T1000 (cell line): ENCODE measurements around the gene SP2.

Experiments
- DNase-seq: peaks from one replicate; lab custom pipeline; 2025; ENCODE audit warnings: mixed read lengths; lab: John Stamatoyannopoulos, UW

Gene SP2

DNA sequence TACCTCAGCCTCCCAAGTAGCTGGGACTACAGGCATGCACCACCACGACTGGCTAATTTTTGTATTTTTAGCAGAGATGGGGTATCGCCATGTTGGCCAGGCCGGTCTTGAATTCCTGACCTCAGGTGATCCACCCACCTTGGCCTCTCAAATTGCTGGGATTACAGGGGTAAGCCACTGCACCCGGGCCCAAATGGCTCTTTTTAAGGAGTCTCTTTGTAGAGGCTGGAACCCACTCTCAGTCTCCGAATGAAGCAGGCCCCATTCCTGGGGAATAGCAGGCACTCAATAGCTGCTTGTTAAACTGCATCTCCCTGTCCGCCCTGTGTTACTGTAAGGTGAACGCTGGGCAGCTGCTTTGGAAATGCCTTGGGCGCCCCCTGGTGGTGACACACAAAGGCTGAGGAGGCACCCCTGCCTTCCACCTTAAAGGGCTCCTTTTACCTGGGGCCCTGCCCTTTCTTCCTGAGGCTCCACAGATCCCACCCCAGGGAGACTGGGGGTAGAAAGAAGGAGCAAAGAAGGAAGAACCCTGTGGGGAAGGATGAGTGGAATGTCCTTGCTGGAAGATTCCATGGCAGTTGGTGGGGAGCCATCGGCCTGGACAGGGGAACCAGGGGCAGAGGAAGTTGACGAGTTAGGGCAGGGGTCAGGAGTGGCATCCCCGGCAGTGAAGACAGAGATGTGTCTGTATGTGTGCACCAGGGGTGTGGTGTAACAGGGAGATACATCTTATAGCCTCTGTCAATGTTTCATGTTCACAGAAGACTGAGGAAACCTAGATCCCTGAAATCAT lies 6.1 kb upstream of the SP2 start:
- DNase-seq = peak; percentile 71

DNA sequence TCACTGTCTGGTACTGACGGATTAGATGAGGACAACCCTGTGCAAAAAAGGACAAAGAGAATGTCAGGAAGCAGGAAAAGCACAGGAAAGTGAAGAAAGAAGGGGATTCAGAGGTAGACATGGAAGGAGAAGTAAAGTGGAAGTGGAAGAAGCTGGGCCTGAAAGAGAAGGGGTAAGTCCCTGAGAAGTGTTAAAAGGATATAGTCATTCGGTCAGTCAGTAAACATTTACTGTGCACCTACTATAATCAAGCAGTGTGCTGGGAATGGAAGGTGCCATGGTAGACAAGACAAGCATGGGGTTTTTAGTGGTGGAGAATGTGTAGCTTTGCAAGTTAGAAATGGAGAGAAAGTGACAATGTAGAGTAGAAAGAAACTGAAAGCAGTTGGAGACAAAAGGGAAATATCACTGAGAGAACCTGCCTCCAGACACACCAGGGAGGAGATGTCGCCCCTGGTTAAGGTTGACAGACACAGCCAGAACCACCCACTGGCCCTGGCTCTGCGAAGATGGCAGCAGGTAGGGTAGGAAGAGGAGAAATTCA lies 4.4 kb upstream of the SP2 start:
- no peak for DNase-seq

DNA sequence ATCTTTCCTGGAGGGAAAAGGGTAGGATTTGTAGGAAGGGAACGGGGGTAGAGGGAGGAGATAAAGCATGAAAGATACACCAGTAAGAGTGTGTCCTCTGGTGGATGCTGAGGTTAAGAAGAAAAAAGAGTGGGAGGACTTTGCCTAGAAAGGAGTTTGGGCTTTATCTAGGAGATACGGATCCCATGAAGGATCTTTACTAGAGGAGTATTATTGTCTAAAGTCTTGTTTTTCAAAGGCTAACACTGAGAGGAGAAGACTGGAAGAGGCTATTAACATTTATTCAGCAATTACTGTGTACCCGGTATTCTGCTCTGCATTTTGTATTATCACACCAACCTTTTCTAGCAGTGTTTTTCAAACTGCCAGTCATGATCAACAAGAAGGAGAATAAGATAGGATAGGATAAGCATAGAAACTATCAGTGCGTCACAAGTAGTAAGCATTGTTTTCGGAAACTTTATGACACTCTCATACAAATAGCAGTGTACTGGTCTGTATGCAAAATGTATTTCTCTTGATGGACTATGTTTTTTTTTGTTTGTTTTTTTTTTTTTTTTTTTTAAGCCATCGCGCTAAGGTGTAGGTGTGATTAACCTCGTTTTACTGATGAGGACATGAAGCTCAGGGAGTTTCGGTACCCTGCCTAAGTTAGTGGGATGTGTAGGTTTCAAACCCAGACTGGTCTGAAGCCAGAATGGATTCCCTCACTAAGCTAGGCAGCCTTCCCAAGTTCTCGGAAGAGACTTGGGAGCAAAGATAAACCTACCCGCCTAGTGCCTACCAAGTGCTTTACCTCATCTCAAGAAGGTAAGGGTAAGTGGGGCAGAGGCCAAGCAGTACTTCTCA lies 1.3 kb upstream of the SP2 start:
- no peak for DNase-seq

DNA sequence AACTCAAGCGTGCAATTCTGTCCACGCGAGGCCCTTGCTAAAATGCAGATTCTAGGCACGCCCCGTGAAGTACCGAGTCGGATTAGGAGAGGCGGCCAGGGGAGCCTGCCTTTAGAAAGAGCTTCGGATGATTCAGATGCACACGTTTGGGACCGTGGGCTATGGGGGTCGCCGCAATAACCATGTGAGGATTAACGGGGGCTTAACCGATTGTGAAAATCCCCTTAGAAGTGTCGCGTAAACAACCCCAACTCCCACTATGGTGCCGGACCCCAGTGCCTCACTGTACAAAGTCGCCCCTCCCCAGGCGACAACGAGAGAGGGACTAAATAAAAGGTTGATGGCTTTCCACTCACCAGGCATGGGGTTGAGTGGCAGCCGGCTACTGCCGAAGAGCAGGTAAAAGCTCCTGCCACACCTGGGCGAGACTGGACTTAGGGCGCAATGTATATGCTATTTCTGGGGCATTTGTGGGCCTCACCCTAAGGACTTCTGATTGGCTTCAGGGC lies 635 bp upstream of the SP2 start:
- no peak for DNase-seq

DNA sequence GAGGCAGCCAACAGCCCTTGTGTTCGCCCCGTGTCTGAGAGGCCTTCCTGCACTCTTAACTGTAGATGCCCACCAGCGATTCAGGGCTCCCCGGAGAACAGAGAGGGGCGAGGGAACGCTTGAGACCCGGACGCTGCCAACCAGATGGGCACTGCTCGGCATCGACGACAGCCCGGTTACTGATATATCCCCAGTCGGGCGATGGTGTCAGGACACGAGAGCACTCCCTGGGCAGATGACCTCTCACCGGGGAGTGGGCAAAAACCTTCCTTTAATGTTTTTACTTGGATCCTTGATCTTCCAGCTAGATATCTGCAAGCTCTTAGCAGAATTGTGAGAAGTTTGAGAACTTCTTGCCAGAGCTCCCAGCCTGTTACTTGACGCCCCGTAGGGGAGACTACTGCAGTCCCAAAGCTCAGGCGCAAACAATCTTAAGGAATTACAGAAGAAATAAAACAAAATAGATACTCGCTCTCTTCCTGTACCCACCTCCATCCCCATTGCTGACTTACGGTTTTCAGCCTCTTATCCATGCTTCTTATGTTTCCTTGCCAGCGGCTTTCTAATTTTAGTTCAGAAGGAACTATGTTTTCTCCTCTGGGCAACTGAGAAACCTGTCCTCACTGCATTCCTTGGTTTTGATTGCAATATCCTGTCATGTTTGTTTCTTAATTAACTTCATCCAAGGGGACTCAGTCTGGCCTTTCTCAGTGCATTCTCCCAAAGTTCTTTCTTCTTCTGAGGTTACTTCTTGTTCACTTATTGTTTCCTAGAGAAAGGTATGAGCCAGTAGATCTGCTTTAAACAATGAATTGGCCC lies 845 bp downstream of the SP2 start:
- DNase-seq = no peak

DNA sequence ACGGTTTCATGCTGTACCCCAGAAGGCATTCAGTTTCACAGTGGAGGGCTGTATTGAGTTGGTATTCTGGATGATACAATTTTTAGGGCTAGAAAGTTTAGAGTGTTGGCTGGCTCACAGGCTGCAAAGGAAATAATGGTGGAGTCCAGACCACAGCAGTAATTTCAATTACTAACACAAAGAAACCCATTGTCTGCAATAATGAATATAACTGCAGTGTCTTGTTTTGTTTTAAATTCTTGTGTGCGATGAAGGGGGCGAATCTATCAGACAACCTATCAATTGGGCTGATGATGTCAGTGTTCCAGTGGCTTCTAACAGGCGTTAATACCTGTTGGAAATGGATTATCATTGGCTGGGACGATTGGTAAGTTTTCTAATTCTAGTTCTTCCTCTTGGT lies 1.5 kb downstream of the SP2 start:
- no peak for DNase-seq

DNA sequence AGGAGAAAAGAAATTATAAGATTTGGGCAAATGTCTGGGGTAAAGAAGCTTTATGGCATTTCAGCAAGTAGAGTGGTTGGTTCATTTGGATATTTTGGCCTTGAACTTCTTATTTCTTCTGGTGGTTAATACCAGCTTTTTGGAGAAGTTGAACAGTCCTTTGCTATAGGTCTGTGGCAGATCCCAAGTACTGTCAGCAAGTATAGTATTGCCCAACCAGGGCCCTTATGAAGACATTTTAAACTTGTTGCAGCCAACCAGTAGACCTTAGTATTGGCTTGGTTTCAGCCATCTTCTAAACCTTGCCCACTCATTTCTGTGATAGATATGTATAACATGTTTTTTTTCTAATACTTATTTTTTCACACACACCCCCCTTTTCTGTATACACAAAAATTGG lies 2.2 kb downstream of the SP2 start:
- DNase-seq = no peak

DNA sequence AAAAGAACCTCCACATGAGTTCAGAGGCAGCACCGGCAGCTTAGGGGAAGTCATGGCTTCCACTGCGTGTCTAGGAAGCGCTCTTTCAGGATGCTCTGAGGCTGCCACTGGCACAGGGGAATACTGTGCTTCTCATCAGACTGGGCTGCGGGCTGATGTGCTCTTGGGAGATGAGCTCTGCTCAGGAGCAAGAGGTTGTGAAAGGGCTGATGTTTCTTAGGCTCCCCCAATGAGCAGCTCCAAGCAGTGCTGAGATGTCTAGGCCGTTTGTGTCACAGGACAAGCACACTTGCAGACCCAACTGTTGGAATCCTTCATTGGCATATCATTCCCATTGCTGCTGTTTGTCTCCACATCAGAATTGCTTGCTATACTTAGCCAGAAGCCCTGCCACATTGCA lies 3.6 kb downstream of the SP2 start:
- no peak for DNase-seq

DNA sequence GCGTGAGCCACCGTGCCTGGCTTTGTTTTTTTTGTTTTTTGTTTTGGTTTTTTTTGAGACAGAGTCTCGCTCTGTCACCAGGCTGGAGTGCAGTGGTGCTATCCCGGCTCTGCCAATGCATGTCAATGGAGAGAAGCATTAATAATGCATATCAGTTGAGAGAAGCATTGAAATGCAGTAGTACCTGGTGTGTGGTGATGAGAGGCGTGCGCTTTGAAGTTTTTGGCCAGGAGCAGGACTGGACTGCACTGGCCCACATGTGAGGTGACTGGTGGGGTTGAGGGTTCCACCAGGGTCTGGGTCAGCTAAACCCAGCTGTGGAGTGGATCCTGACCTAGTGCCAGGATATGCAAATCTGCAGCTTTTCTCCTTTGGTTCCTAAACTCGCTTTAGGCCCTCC lies 5.4 kb downstream of the SP2 start:
- no peak for DNase-seq

DNA sequence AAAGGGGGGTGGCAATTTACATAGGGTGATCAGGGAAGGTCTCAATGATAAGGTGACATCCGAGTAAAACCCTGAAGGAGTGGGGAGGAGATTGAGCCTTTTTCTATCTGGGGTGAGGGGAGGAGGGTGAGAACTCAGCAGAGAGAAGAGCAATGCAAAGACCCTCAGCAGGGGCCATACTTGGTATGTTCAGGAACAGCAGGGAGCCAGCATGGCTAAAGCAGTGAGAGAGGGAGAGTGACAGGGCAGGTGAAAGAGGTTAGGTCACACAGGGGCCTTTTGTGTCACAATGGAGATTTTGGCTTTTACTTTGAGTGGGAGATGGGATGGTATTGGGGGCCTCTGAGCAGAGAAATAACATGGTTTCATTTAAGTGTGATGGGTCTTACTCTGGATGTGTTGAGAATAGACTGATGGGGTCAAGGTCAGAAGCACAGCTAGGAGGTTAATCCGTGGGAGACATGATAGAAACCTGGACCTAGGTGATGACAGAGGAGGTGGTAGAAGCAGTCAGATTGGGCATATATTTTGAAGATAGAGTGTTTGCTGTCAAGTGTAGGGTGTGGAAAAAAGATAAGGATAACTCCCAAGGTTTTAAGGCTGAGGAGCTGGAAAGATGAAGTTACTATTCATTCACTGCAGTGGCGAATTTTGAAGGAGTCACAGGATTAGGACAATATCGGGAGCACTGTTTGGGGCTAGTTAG lies 6.2 kb downstream of the SP2 start:
- DNase-seq = no peak

DNA sequence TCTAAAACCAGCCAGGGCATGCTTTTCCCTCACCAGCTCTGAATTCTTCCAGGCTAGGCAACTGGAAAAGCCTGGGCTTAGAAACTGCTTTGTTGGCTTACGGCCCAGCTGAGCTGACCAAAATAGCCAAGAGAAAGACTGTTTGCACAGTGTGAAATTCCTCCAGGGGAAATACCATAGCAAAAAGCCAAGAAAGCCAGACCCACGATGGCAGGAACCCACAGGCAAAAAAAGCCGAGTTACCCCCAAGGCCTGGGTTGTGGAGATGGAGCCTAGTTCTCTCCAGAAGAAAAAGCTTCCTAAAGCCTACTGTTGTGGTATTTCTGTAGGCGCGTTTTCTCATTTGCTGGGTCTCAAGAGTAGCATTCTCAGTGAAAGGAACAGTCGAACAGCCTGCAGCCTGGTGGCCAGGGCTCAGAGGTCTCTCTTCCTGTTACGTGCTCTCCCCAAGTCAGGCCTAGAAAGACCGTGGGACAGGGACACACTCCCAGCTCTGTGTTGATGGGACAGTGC lies 9.2 kb downstream of the SP2 start:
- no peak for DNase-seq

DNA sequence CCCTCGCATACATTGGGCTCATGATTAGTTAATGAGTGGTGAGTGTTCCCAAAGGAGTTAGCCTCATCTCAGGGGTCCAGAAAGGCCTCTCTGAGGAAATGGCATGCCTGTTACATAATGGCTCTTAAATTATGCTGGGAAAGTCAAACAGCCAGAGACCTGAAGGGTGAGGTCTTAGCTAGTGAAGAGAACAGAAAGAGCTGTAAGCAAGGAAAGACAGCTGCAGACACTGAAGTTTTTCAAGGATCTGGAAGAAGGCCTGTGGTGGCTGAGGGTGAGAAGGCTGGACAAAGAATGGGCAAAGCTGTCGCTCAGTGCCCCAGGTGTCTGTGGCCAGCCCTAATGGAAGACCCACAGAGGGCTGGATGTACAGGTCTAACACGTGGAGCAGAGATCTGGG lies 10.4 kb downstream of the SP2 start:
- no peak for DNase-seq

DNA sequence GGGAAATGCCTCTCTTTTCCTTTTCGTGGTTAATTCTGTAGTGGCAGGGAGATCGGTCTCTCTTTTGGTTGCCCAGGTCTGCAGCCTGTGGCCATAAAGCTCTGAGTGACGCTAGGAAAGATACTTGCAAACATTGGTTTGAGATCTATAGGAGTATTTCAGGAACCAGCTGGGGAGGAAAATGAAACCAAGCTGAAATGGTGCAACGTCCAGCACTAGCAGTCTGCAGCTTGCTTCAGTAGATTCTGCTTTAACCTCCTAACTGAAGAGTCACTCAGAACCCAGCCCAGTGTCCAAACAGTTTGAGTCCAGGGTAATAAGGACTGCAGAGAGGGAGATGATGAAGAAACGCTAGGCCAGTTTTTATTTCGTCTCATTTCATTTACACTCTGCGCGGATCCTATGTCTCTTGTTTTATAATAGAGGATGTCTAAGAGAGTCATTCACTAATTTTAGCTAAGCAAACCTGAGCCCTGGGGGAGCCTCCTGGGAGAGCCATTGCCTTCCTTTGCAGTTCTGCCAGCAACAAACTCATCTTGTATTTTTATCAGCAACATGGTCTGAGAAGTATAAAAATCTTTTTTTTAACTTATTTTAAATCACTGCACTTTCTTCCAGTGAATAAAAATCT lies 12.0 kb downstream of the SP2 start:
- no peak for DNase-seq

DNA sequence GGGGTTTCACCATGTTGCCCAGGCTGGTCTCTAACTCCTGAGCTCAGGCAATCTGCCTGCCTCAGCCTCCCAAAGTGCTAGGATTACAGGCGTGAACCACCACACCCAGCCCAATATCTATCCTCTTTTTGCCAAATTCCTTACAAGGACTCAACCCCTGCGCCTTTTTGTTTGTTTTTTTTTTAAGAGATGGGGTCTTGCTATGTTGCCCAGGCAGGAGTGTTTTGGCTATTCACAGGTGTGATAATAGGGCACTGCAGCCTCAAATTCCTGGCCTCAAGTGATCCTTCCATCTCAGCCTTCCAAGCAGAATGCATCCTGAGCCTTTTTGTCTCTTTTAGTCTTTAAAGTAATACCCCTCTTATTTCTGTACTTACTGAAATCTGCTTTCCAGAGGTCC lies 17.0 kb downstream of the SP2 start:
- no peak for DNase-seq

DNA sequence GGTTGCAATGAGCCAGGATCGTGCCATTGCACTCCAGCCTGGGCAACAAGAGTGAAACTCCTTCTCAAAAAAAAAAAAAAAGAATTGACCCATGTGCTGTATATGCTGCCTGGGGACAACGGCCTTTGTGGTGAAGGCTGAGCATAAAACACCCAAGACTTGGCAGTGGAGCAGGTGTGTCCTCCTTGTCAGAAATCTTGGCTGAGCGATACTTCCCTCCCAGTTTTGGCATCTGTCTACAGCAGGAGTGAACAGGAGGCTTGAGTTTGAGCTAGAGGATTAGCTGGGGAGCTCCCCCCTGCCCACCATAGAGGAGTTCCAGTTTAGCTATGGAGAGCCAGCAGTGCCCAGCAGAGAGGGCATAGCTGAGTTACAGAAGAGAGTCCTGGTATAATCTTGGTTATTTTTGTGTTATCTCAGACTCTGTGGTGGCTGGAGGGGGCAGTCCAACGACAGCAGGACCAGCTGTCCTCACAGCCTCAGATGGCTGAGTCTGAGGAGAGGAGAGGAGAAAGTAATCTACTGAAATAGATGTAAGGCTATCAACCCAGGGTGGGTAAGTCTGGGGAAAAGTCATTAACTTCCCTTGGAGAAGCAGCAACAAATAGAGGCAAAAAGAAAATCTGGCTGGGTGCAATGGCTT lies 18.4 kb downstream of the SP2 start:
- DNase-seq = no peak

DNA sequence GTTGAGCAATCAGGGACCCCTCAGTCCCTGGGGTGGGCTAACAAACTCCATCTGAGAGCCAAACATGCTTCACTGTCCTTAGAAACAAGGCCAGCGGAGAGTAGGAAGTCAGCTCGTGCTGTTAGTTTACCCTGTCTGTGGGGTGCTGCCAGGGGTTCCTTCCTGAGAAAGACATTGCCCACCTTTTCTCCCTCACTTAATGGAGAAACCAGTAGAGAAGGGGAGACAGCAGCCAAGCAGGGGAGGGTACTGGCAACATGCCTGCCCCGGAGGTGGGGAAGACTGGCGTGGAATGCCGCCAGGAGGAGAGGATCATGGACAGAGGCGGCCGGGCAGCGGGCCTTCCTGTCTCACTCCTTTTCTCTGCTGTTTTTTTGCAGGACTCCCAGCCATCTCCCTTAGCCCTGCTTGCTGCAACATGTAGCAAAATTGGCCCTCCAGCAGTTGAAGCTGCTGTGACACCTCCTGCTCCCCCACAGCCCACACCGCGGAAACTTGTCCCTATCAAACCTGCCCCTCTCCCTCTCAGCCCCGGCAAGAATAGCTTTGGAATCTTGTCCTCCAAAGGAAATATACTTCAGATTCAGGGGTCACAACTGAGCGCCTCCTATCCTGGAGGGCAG lies 19.9 kb downstream of the SP2 start:
- DNase-seq = no peak

DNA sequence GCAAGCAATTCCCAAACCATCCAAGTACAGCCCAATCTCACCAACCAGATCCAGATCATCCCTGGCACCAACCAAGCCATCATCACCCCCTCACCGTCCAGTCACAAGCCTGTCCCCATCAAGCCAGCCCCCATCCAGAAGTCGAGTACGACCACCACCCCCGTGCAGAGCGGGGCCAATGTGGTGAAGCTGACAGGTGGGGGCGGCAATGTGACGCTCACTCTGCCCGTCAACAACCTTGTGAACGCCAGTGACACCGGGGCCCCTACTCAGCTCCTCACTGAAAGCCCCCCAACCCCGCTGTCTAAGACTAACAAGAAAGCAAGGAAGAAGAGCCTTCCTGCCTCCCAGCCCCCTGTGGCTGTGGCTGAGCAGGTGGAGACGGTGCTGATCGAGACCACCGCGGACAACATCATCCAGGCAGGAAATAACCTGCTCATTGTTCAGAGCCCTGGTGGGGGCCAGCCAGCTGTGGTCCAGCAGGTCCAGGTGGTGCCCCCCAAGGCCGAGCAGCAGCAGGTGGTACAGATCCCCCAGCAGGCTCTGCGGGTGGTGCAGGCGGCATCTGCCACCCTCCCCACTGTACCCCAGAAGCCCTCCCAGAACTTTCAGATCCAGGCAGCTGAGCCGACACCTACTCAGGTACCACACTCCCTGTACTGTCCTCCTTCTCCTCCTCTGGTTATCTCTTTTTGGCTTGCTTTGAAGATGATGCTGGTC lies 20.6 kb downstream of the SP2 start:
- no peak for DNase-seq

DNA sequence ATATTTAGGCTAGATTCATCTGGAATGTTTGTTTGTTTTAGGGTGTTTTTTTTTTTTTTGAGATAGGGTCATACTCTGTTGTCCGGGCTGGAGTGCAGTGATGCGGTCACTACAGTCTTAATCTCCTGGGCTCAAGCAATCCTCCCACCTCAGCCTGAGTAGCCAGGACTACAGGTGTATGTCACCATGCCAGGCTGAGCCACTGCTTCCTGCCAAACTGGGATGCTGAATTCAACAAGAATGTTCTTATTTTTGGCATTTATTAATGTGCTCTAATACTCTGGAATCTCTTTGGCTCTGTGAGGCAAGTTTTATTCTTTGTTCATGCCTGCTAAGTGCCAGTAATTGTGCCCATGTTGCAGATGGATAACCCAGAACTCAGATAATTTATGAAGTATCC lies 21.5 kb downstream of the SP2 start:
- no peak for DNase-seq

DNA sequence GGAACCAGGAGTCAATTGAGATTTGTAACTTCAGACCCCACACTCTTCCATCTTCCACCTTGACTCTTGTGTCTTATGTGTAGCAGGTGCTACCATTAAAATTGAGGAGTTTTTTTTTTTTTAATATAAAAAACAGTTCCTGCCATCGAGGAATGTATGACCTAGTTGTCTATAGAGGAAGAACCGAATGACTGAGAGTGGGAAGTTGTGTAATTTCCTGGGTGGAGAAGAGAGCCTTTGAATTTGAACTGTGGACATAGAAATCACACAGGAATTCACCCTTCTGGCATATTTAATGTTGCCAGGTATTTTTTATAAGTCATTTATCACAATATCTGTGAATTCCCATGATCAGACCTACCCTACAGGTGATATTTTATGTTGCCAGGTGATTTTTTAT lies 22.0 kb downstream of the SP2 start:
- DNase-seq = no peak
